ENCODE measurements around the gene TBC1D32. TPM values are rescaled to one million over a fixed set of nuclear protein-coding genes. Genes with fewer than 3 reads are reported as not detected.

The TBC1D32 gene
- total and polyA plus RNA-seq, 2 donors (not counting 1 experiment from before 2014, with no cell fraction given) = 6.3 to 21.0 TPM

GRCh38 chr6:121310495-121310894, 23.8 kb downstream of the TBC1D32 start:
- Histone ChIP-seq H3K9me3 (ENCODE audit: control insufficient read depth, insufficient read depth, low read depth, low read length) (no peaks in the 10 kb centered on the region), H3K4me3 (replicated peaks in 1 of 4; ENCODE audit: control extremely low read depth in 1 of 4, insufficient read depth in 1 of 4, low read depth in 3 of 4, low read length in 4 of 4) (no peak overlapping the region), H3K36me3 (ENCODE audit: control insufficient read depth, insufficient read depth, low read length) (no peaks in the 10 kb centered on the region), H2AFZ (ENCODE audit: low read length) (no peak overlapping the region), H3K27ac (ENCODE audit: insufficient read depth, low read length) (peak overlapping the region; percentile 1), H3K9ac (ENCODE audit: insufficient read depth, low read length) (no peak overlapping the region), H3K4me2 (ENCODE audit: extremely low read depth, insufficient read depth, low read length) (no peak overlapping the region), H3K4me1 (ENCODE audit: control insufficient read depth, extremely low read depth, insufficient read depth, low read length) (peaks cover 4% of the 10 kb centered on the region), H4K20me1 (ENCODE audit: control insufficient read depth, extremely low read depth, insufficient read depth, low read length) (no peaks in the 10 kb centered on the region), H3K27me3 (ENCODE audit: control insufficient read depth, insufficient read depth, low read length) (no peaks in the 10 kb centered on the region), H3K79me2 (ENCODE audit: control insufficient read depth, insufficient read depth, low read length) (no peaks in the 10 kb centered on the region)
- DNase-seq (ENCODE audit: low read depth in 2 of 2) = peak in 1 of 2 donors; percentile 3
- TF ChIP-seq CTCF (conservative IDR thresholded peaks at IDR 0.05 in 1 of 2, IDR thresholded peaks at IDR 0.05 in 1 of 2; ENCODE audit: low read depth in 1 of 2, low read length in 2 of 2) (no peak), EZH2 (IDR thresholded peaks at IDR 0.05; ENCODE audit: low read length, missing control alignments) (no peak)

- Histone ChIP-seq H3K9me3 (ENCODE audit: control insufficient read depth, insufficient read depth, low read depth, low read length) (no peaks in the 10 kb centered on the region), H4K20me1 (ENCODE audit: control insufficient read depth, extremely low read depth, insufficient read depth, low read length) (no peaks in the 10 kb centered on the region), H3K4me1 (ENCODE audit: control insufficient read depth, extremely low read depth, insufficient read depth, low read length) (peaks cover 4% of the 10 kb centered on the region), H3K27me3 (ENCODE audit: control insufficient read depth, insufficient read depth, low read length) (no peaks in the 10 kb centered on the region), H2AFZ (ENCODE audit: low read length) (no peak overlapping the region), H3K4me3 (replicated peaks in 1 of 4; ENCODE audit: control extremely low read depth in 1 of 4, insufficient read depth in 1 of 4, low read depth in 3 of 4, low read length in 4 of 4) (no peak overlapping the region), H3K9ac (ENCODE audit: insufficient read depth, low read length) (no peak overlapping the region), H3K27ac (ENCODE audit: insufficient read depth, low read length) (peak overlapping the region; percentile 1), H3K4me2 (ENCODE audit: extremely low read depth, insufficient read depth, low read length) (peak overlapping the region; percentile 8), H3K36me3 (ENCODE audit: control insufficient read depth, insufficient read depth, low read length) (no peaks in the 10 kb centered on the region), H3K79me2 (ENCODE audit: control insufficient read depth, insufficient read depth, low read length) (no peaks in the 10 kb centered on the region)
- no peak for TF ChIP-seq CTCF (conservative IDR thresholded peaks at IDR 0.05 in 1 of 2, IDR thresholded peaks at IDR 0.05 in 1 of 2; ENCODE audit: low read depth in 1 of 2, low read length in 2 of 2)
- no peak for TF ChIP-seq EZH2 (IDR thresholded peaks at IDR 0.05; ENCODE audit: low read length, missing control alignments)
- peak; percentile 74 to 76 for DNase-seq (ENCODE audit: low read depth in 2 of 2)
Observed at GRCh38 chr6:121309768-121310469, 24.4 kb downstream of the TBC1D32 start.

DNA sequence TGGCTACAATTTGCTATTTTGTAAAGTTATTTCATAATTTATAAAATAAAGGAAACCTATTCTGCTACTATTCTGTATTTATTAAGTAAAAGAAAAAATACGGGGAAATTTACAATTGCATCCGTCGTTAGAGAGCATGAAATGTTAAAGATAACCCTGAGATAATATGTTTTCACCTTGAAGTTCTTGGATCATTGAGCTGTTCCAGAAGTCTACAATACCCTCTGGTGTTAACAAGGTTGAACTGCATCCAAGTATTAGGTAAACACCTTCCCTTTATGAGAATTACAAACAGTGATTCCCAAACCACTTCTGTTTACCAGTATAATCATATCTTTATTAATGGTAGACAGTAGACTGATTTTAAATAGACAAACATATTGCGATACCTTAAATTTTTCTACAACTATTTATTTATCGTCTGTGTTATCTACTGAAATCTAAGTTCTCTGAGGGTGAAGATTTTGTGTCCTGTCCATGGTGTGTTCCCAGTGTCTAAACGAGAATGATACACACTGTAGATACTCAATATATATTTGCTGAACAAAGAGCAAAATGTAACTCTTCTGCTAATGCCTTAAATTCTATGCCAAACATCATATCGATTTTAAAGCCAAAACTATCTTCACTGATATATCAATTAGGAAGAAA, 28.2 kb downstream of the TBC1D32 start:
- no peak overlapping the region for H3K9ac ChIP-seq (ENCODE audit: insufficient read depth, low read length)
- H3K4me2 ChIP-seq (ENCODE audit: extremely low read depth, insufficient read depth, low read length) = no peak overlapping the region

More for the DNA sequence above, 28.2 kb downstream of the TBC1D32 start:
- Histone ChIP-seq H3K4me1 (ENCODE audit: control insufficient read depth, extremely low read depth, insufficient read depth, low read length) (peaks cover 4% of the 10 kb centered on the region), H3K9me3 (ENCODE audit: control insufficient read depth, insufficient read depth, low read depth, low read length) (no peaks in the 10 kb centered on the region), H3K27ac (ENCODE audit: insufficient read depth, low read length) (no peak overlapping the region), H3K79me2 (ENCODE audit: control insufficient read depth, insufficient read depth, low read length) (no peaks in the 10 kb centered on the region), H2AFZ (ENCODE audit: low read length) (no peak overlapping the region), H3K4me3 (replicated peaks in 1 of 4; ENCODE audit: control extremely low read depth in 1 of 4, insufficient read depth in 1 of 4, low read depth in 3 of 4, low read length in 4 of 4) (no peak overlapping the region), H3K36me3 (ENCODE audit: control insufficient read depth, insufficient read depth, low read length) (no peaks in the 10 kb centered on the region), H4K20me1 (ENCODE audit: control insufficient read depth, extremely low read depth, insufficient read depth, low read length) (no peaks in the 10 kb centered on the region), H3K27me3 (ENCODE audit: control insufficient read depth, insufficient read depth, low read length) (no peaks in the 10 kb centered on the region)
- peak; percentile 31 to 45 for DNase-seq (ENCODE audit: low read depth in 2 of 2)
- no peak for TF ChIP-seq EZH2 (IDR thresholded peaks at IDR 0.05; ENCODE audit: low read length, missing control alignments)
- TF ChIP-seq CTCF (conservative IDR thresholded peaks at IDR 0.05 in 1 of 2, IDR thresholded peaks at IDR 0.05 in 1 of 2; ENCODE audit: low read depth in 1 of 2, low read length in 2 of 2) = peak; percentile 20 to 46
